ENCODE data around the gene MRGPRF. TPM values are rescaled to one million over a fixed set of nuclear protein-coding genes. Genes with fewer than 3 reads are reported as not detected.

The MRGPRF gene
- total and polyA plus RNA-seq, 2 of the 8 experiments (the other 6 are each of a cell fraction or from before 2014, with no cell fraction given): 7.5 to 11.0 TPM

DNA sequence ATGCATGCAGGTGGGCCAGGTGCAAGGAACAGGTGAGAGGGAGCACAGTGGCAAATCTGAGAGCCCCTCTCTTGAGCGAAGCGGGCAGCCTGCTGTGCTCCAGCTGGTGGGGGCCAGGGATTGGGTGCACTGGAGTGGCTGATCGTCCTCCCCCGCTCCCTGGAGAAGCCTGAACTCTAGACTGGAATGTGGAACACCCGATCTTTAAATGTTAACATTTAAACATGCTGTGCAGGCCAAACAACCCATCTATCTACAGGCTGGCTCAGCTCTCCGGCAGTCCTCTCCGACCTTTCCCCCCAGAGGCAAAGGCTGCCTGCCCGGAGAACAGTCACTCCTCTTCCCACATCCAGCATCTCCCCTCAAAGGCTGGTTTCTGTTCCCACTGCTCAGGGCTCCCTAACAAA, 5.1 kb downstream of the MRGPRF start:
- Histone ChIP-seq H3K23ac (ENCODE audit: insufficient read length) (no peak overlapping the region), H4K5ac (ENCODE audit: insufficient read length, low read depth, low read length) (no peak overlapping the region), H2BK15ac (ENCODE audit: low read length) (no peak overlapping the region), H3K18ac (ENCODE audit: extremely low read depth, low read length) (no peak overlapping the region), H2BK20ac (ENCODE audit: low read length) (no peak overlapping the region), H3K4ac (replicated peaks; ENCODE audit: insufficient read length, low read depth, low read length) (no peak overlapping the region), H3K9ac (replicated peaks in 1 of 4; ENCODE audit: extremely low read depth in 1 of 4, low read depth in 3 of 4, low read length in 3 of 4) (no peak overlapping the region), H3K14ac (ENCODE audit: insufficient read length) (no peak overlapping the region), H3K4me3 (ENCODE audit: extremely low read depth in 1 of 4, insufficient read depth in 2 of 4, low read depth in 3 of 4, low read length in 4 of 4) (no peak overlapping the region), H4K20me1 (replicated peaks in 1 of 2; ENCODE audit: control insufficient read depth in 1 of 2, insufficient read depth in 2 of 2, low read length in 2 of 2) (no peaks in the 10 kb centered on the region), H3K9me3 (ENCODE audit: insufficient read depth in 2 of 2, low read depth in 1 of 2, low read length in 1 of 2) (no peaks in the 10 kb centered on the region), H3K4me1 (replicated peaks in 1 of 4; ENCODE audit: control insufficient read depth in 3 of 4, insufficient read depth in 4 of 4, low read length in 3 of 4) (peaks cover 4 to 28% (median 19%) of the 10 kb centered on the region in 4 experiments), H3K79me2 (ENCODE audit: control insufficient read depth in 1 of 2, insufficient read depth in 2 of 2, low read length in 2 of 2) (no peaks in the 10 kb centered on the region), H2AFZ (ENCODE audit: low read length) (no peak overlapping the region), H2AK5ac (ENCODE audit: low read depth, low read length) (no peak overlapping the region), H3K4me2 (ENCODE audit: insufficient read depth in 1 of 2, low read depth in 2 of 2, low read length in 2 of 2) (no peak overlapping the region), H3K27me3 (replicated peaks in 1 of 4; ENCODE audit: control insufficient read depth in 3 of 4, extremely low read depth in 1 of 4, insufficient read depth in 3 of 4, low read length in 3 of 4) (no peaks in the 10 kb centered on the region), H2BK5ac (ENCODE audit: low read depth, low read length) (no peak overlapping the region), H3K79me1 (ENCODE audit: low read depth, low read length) (no peaks in the 10 kb centered on the region), H3K56ac (replicated peaks; ENCODE audit: insufficient read length, low read depth, low read length) (no peak overlapping the region), H3K27ac (ENCODE audit: low read depth, low read length) (no peak overlapping the region), H3K36me3 (ENCODE audit: control insufficient read depth in 2 of 4, insufficient read depth in 4 of 4, low read length in 3 of 4) (no peaks in the 10 kb centered on the region; a peak in 1 of 8 replicates), H3K23me2 (ENCODE audit: low read depth, low read length) (peaks cover 5% of the 10 kb centered on the region; the same call in 1 of the 2 replicates), H2BK12ac (ENCODE audit: low read depth, low read length) (no peak overlapping the region), H4K8ac (ENCODE audit: extremely low read depth, insufficient read depth, low read length) (no peak overlapping the region; the same call in 1 of the 2 replicates), H2BK120ac (replicated peaks; ENCODE audit: low read depth, low read length) (no peak overlapping the region), H4K91ac (replicated peaks; ENCODE audit: insufficient read length, low read length) (no peak overlapping the region)
- ChIA-PET POLR2A (ENCODE audit: partially characterized antibody) (interaction anchor here (0.6 kb wide), 1 partner anchor 27 kb away, joined by 4 read pairs; no protein-coding TSS in a partner anchor), CTCF (ENCODE audit: partially characterized antibody) (interaction anchor here (0.6 to 2.6 kb wide), 5 partner anchors 9 to 80 kb away, joined by 3 to 6 read pairs (median 3); no protein-coding TSS in a partner anchor)
- DNase-seq (ENCODE audit: low read depth in 1 of 2, low spot score in 2 of 2): no peak
- WGBS, 2 experiments (ENCODE audit: extremely low coverage in 1 of 2, insufficient coverage in 1 of 2, insufficient read length in 1 of 2, insufficient replicate concordance in 2 of 2, low coverage in 1 of 2, low lambda C conversion rate in 2 of 2, missing lambda C conversion rate in 1 of 2): 86% methylated on average over 8 of the region's 8 CpGs; no CpG with 5 or more reads in 1 of the 2 experiments
- FAIRE-seq: no peak
- TF ChIP-seq RXRA (IDR thresholded peaks at IDR 0.05; ENCODE audit: insufficient read depth, low read depth, low read length): no peak
- no peak for TF ChIP-seq KDM1A (IDR thresholded peaks at IDR 0.05; ENCODE audit: borderline replicate concordance, low read length)
- no peak for TF ChIP-seq NANOG (IDR thresholded peaks at IDR 0.05; ENCODE audit: insufficient read depth, low read depth, low read length, poor library complexity, severe bottlenecking)
- no peak for TF ChIP-seq SP1 (IDR thresholded peaks at IDR 0.05; ENCODE audit: low read depth, low read length)
- no peak for TF ChIP-seq TBP (IDR thresholded peaks at IDR 0.05; ENCODE audit: low read depth, low read length)
- TF ChIP-seq POLR2A (IDR thresholded peaks at IDR 0.05; ENCODE audit: control extremely low read depth in 1 of 2, low read depth in 2 of 2, low read length in 2 of 2): no peak

Data from H1 (cell line).